GM19324 (cell line): ENCODE results near the gene CMKLR1.

Experiments used
- ATAC-seq: cut with Tn5 transposase; IDR thresholded peaks from one replicate; pipeline ENCODE4 v1.9.1; 2021; ENCODE audit warnings: mild to moderate bottlenecking, moderate library complexity; ENCODE audit not compliant: unreplicated experiment, low FRiP score

Gene CMKLR1

GRCh38 chr12:108338915-108339657, at the start of gene CMKLR1:
Gene CMKLR1 (minus strand): TSS chr12:108339311. CDS start chr12:108293591, 45,720 bp downstream.
- no peak for ATAC-seq

- no peak for ATAC-seq
These were observed 48.7 kb upstream of the CMKLR1 start for GRCh38 chr12:108387771-108388170.

GRCh38 chr12:108386709-108387360, 47.7 kb upstream of the CMKLR1 start:
- no peak for ATAC-seq

GRCh38 chr12:108382437-108382801, 43.3 kb upstream of the CMKLR1 start:
- no peak for ATAC-seq

- ATAC-seq, result no peak
These were observed 42.8 kb upstream of the CMKLR1 start for GRCh38 chr12:108381787-108382436.

GRCh38 chr12:108380382-108380781, 41.3 kb upstream of the CMKLR1 start:
- no peak for ATAC-seq

GRCh38 chr12:108379823-108380222, 40.7 kb upstream of the CMKLR1 start:
- no peak for ATAC-seq

GRCh38 chr12:108378926-108379325, 39.8 kb upstream of the CMKLR1 start:
- no peak for ATAC-seq

GRCh38 chr12:108377260-108377659, 38.1 kb upstream of the CMKLR1 start:
- ATAC-seq, result no peak

- ATAC-seq, result no peak
These were observed 37.0 kb upstream of the CMKLR1 start for GRCh38 chr12:108375986-108376663.

- no peak for ATAC-seq
These were observed 35.6 kb upstream of the CMKLR1 start for GRCh38 chr12:108374596-108375320.

- ATAC-seq, result no peak
These were observed 34.0 kb upstream of the CMKLR1 start for GRCh38 chr12:108373111-108373510.

GRCh38 chr12:108371801-108372344, 32.8 kb upstream of the CMKLR1 start:
- ATAC-seq, result no peak

GRCh38 chr12:108370415-108370814, 31.3 kb upstream of the CMKLR1 start:
- no peak for ATAC-seq

- no peak for ATAC-seq
These were observed 30.8 kb upstream of the CMKLR1 start for GRCh38 chr12:108369736-108370396.

GRCh38 chr12:108368089-108368488, 29.0 kb upstream of the CMKLR1 start:
- no peak for ATAC-seq

GRCh38 chr12:108367436-108367835, 28.3 kb upstream of the CMKLR1 start:
- ATAC-seq, result no peak

GRCh38 chr12:108365324-108365723, 26.2 kb upstream of the CMKLR1 start:
- no peak for ATAC-seq

GRCh38 chr12:108364879-108365278, 25.8 kb upstream of the CMKLR1 start:
- ATAC-seq, result no peak

GRCh38 chr12:108363565-108363964, 24.5 kb upstream of the CMKLR1 start:
- no peak for ATAC-seq
